GM19193 (cell line): Measurements from ENCODE around the gene CAST.

Source experiments
- POLR2A ChIP-seq: IDR thresholded peaks from 4 replicates; pipeline ENCODE4 v1.6.1; 2011; ENCODE audit not compliant: insufficient read depth, insufficient read length; ENCODE audit errors: extremely low read depth

Gene CAST

DNA sequence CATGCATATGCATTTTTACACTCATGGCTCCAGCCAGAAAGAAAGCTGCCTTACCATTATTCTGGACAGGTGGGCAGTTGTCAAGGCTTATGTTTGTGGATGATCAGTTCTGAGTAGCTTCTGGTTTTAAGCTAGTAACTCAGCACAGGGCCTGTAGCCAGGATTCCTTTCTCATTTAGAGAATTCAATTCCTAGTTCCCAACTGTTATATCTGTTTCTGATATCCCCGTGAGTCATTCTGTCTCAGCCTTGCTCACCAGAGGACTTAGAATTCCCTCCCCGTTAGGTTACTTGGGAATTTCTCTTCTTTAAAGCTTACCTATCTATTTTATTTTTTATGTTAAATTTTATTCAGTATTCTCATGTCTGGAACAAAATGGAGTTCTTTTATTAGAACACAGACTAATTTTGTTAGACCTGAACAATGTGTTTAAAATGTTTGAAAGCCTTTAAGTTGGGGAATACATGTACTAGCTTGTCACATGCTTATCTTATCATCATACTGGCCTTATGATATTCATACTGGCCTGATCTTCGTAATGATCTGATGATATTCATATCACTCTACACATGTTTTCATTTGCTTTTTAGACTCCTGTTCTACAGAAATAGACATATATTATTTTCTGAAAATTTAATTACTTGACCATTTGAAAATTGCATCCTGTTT, 47.1 kb downstream of the CAST start:
- TF ChIP-seq POLR2A, result no peak

- no peak for TF ChIP-seq POLR2A
Observed at GRCh38 chr5:96712100-96712746, 50.0 kb downstream of the CAST start.

GRCh38 chr5:96714450-96714849, 52.3 kb downstream of the CAST start:
- TF ChIP-seq POLR2A, result no peak

DNA sequence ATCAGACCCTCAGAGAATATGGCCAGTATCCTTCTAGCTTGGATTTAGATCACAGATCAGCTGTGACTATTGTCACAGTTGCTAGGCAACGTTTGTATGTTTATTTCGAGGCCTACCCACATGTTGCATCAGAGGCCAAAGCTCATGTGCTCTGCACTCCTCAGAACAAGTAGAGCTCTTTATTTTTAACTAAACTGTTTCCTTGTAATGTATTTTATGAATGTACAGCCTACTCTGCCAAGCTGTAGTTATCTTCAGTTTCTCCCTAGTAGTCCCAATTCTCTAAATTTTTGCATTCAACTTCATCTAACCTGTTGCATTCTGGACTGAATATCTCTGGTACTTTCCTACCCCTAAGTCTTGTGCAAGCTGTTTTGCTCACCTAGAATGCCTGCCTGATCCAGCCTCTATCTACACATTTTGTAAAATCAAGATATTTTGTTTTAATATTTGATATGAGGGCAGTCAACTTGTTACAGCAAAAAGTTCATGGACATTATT, 52.8 kb downstream of the CAST start:
- TF ChIP-seq POLR2A, result no peak

- TF ChIP-seq POLR2A, result no peak
Observed at GRCh38 chr5:96716007-96716406, 53.8 kb downstream of the CAST start.

- no peak for TF ChIP-seq POLR2A
Observed at GRCh38 chr5:96716716-96717115, 54.5 kb downstream of the CAST start.

GRCh38 chr5:96717874-96718273, 55.7 kb downstream of the CAST start:
- TF ChIP-seq POLR2A, result no peak

- no peak for TF ChIP-seq POLR2A
Observed at GRCh38 chr5:96718635-96719077, 56.5 kb downstream of the CAST start.

GRCh38 chr5:96720408-96720807, 58.2 kb downstream of the CAST start:
- TF ChIP-seq POLR2A, result no peak

DNA sequence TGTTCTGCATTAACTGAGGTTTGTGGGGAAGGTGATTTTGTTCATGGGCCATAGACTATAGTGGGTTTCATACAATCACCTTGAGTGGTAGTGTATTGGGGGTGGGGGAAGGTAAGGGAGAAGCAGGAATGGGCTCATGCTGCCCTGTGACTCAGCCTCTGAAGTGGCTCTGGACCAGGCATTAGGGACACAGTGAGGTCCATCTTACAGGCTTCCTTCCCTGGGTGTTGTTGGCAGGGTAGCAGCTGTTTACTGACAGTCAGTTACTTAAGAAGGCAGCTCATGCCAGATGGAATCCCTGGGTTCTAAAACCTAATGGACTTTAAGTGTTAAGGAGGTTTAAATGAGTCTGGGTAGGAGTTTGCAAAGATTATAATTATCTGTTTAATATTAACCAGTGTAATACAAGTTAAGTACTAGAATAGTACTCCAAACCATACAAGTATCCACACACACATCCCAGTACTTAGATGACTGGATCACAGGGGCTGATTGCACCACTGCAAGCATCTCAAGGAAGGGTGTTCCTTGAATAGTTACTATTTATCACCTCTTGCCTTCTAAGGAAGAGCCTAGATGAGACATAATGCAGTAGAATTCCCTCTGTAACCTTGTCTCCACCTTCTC, 59.3 kb downstream of the CAST start:
- no peak for TF ChIP-seq POLR2A

- no peak for TF ChIP-seq POLR2A
Observed at GRCh38 chr5:96725257-96725656, 63.1 kb downstream of the CAST start.

DNA sequence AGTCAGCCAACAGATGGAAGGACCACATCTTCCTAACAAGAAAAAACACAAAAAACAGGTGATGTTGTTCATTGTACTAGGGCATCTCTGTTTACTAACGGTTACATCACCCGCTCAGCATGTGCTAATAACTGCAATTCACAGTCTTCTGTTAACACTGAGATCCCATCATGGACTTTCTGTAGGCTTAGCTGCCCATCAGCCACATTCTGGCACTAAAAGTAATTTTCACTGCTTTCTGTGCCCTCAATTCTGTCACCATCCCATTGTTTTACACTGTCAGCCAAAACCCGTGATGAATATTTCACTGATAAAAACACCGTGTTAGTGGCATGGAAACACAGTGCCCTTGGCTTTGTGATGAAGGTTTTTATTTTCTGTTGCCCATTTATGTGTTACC, 64.6 kb downstream of the CAST start:
- TF ChIP-seq POLR2A, result no peak

GRCh38 chr5:96729156-96729555, 67.0 kb downstream of the CAST start:
- TF ChIP-seq POLR2A, result no peak

DNA sequence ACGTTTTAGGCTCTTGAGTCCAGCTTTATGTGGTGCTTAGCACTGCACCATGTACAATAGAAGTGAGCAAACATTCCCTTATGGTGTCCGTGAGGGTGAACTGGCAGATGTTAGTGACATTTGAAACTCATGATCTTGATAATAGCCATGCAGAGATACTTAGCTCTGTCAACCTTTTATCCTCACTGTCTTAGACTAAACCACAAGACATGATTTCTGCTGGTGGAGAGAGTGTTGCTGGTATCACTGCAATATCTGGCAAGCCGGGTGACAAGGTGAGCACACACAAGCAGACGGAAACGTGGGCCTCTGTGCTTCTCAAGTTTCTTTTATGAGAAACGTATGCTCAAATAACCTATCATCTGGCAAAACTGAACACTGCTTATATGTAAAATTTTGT, 68.4 kb downstream of the CAST start:
- TF ChIP-seq POLR2A, result no peak

DNA sequence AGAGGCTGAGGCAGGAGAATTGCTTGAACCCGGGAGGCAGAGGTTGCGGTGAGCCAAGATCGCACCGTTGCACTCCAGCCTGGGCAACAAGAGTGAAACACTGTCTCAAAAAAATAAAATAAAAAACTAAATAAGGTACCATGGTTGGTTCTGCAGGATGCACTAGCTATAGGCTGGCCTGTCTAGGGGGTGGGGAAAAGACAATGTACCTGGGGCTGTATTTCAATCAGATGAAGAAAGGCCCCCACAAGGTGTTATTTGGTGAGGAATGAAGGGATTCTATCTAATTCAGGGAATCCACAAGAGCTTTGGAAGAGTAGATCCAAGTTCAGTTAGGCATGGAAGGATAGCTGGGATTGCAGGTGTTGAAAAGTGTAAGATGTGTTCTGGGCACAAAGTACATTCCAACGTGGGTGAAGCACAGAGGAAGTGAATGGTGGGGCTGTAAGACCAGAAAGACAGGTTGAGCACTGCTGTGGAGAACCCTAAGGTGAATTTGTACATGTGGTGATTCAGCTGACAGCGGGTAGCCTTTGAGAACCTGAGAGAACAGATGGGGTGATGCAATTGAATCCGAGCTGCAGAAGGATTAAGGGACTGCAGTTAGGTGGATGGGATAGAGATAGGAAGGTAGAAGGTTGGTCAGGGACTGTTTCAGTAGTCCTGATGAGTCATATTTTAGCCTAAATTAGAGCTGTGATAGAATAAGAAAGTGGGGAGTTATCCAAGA, 71.8 kb downstream of the CAST start:
- TF ChIP-seq POLR2A, result no peak
